OCI-LY3 (cell line): ENCODE results near the gene PPP1R12B.
A peak's percentile ranks its signal among the peaks of the same experiment; 100 is the strongest.
"Not testable (repeated sequence)": the region's sequence is repeated elsewhere in the genome, so short reads cannot be mapped to it uniquely, and the experiment has no call there.

Experiments used
- H2AFZ ChIP-seq: fragments of 200-600, 300-600 bp; shearing (Covaris generic); 2 replicates; pipeline ENCODE4 v1.6.0; 2014; ENCODE audit warnings: antibody characterized with exemption, low read depth, low read length
- H3K27ac ChIP-seq: fragments of 200-600, 300-600 bp; sonication (generic); 2 replicates; pipeline ENCODE4 v1.5.1; 2014; ENCODE audit warnings: mild to moderate bottlenecking, low read length, moderate library complexity, mixed read lengths
- H3K27me3 ChIP-seq: fragments of 200-600, 300-600 bp; sonication (generic); 2 replicates; pipeline ENCODE4 v1.6.1; 2014; ENCODE audit warnings: low read depth, low read length, mixed read lengths
- H3K36me3 ChIP-seq: fragments of 200-600, 300-600 bp; sonication (generic); replicated peaks from 2 replicates; pipeline ENCODE3; 2014; ENCODE audit warnings: low read depth, low read length, mixed read lengths
- H3K4me1 ChIP-seq: fragments of 300-600, 200-600 bp; sonication (generic); 2 replicates; pipeline ENCODE4 v1.6.1; 2014; ENCODE audit warnings: low read length, mixed read lengths
- H3K4me2 ChIP-seq: fragments of 200-600, 300-600 bp; sonication (generic); 2 replicates; pipeline ENCODE4 v1.6.1; 2014; ENCODE audit warnings: low read length, mixed read lengths
- H3K4me3 ChIP-seq: fragments of 300-600, 200-600 bp; sonication (generic); 2 replicates; pipeline ENCODE4 v1.5.1; 2014; ENCODE audit warnings: antibody characterized with exemption, mild to moderate bottlenecking, low read length, moderate library complexity
- H3K79me2 ChIP-seq: fragments of 300-600, 200-600 bp; shearing (Covaris generic); 2 replicates; pipeline ENCODE4 v1.6.1; 2014; ENCODE audit warnings: mild to moderate bottlenecking, low read length, mixed read lengths
- H3K9ac ChIP-seq: fragments of 300-600, 200-600 bp; shearing (Covaris generic); 2 replicates; pipeline ENCODE4 v1.6.0; 2014; ENCODE audit warnings: mild to moderate bottlenecking, low read length, moderate library complexity
- H3K9me3 ChIP-seq: fragments of 200-600, 300-600 bp; shearing (Covaris generic); 2 replicates; pipeline ENCODE4 v1.6.1; 2014; ENCODE audit warnings: low read length, mixed read lengths; ENCODE audit not compliant: insufficient read depth
- H4K20me1 ChIP-seq: fragments of 200-600, 300-600 bp; sonication (generic); 2 replicates; pipeline ENCODE4 v1.6.1; 2016; ENCODE audit warnings: low read length, mixed read lengths; ENCODE audit not compliant: insufficient read depth
- EZH2phosphoT487 ChIP-seq: fragments of 200-600 bp; shearing (Covaris generic); IDR thresholded peaks from 2 replicates; pipeline ENCODE4 v1.6.1; 2018; ENCODE audit warnings: antibody characterized with exemption, mixed run types, low read depth
- TF ChIP-seq, protein P1 (sequence below): fragments of 200-600, 300-600 bp; sonication (generic); IDR thresholded peaks from 2 replicates; pipeline ENCODE4 v1.5.1; 2014; ENCODE audit warnings: antibody characterized with exemption, low read length, low read depth

PPP1R12B gene

GRCh38 chr1:202484032-202484431 lies 135.5 kb downstream of the PPP1R12B start:
- not testable (repeated sequence) for H3K79me2 ChIP-seq, H3K27ac ChIP-seq, H3K9ac ChIP-seq, H3K36me3 ChIP-seq, H3K9me3 ChIP-seq, H2AFZ ChIP-seq, H3K4me3 ChIP-seq
- H3K4me2 ChIP-seq, result peak overlapping the region; percentile 5; the same call in 1 of the 2 replicates
- H4K20me1 ChIP-seq, result peaks cover 25% of the 10 kb centered on the region
- H3K4me1 ChIP-seq, result peaks cover 25% of the 10 kb centered on the region
- H3K27me3 ChIP-seq, result peaks cover 71% of the 10 kb centered on the region

DNA sequence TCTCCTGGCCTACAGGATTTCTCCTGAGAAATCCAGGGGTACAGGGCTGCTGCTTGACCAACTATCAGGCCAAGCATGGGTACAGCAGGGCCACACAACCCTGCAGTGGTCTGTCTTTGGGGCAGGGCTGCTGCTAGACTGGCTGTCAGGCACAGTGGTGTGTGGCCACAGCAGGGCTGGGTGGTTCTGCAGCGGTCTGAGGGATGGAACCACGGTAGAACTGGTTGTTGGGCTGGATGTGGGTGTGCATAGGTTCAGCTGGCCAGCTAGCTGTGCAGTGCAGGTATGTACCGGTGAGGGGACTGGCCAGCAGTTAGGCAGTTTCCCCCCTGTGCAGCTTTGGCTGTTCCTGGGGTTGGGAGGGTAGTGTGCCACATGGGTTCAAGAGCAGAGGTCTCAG lies 136.3 kb downstream of the PPP1R12B start:
- H3K4me3 ChIP-seq, H2AFZ ChIP-seq, H3K9ac ChIP-seq, H3K9me3 ChIP-seq, H3K36me3 ChIP-seq, H3K27ac ChIP-seq, H3K4me2 ChIP-seq, H3K79me2 ChIP-seq: not testable (repeated sequence)
- Histone ChIP-seq H3K4me1 (peaks cover 26% of the 10 kb centered on the region), H3K27me3 (peaks cover 72% of the 10 kb centered on the region), H4K20me1 (peaks cover 27% of the 10 kb centered on the region)

- Histone ChIP-seq H3K4me1 (peaks cover 25% of the 10 kb centered on the region), H3K27me3 (peaks cover 77% of the 10 kb centered on the region), H4K20me1 (peaks cover 34% of the 10 kb centered on the region), H3K4me2 (peak overlapping the region; percentile 48)
- H3K36me3 ChIP-seq, H3K27ac ChIP-seq, H2AFZ ChIP-seq, H3K79me2 ChIP-seq, H3K9me3 ChIP-seq, H3K4me3 ChIP-seq, H3K9ac ChIP-seq: not testable (repeated sequence)
- TF ChIP-seq EZH2phosphoT487, result peak; percentile 87
Observed at GRCh38 chr1:202488178-202488649, 139.7 kb downstream of the PPP1R12B start.

- H4K20me1 ChIP-seq, result peaks cover 34% of the 10 kb centered on the region
- not testable (repeated sequence) for H3K4me3 ChIP-seq, H3K9me3 ChIP-seq, H3K9ac ChIP-seq, H3K79me2 ChIP-seq, H2AFZ ChIP-seq, H3K27ac ChIP-seq, H3K36me3 ChIP-seq
- 0 out of 2 replicates have a peak overlapping the region, but pooled peaks have one; percentile 48 for H3K4me2 ChIP-seq
- H3K4me1 ChIP-seq, result peaks cover 16% of the 10 kb centered on the region
- H3K27me3 ChIP-seq, result peaks cover 75% of the 10 kb centered on the region
Observed at GRCh38 chr1:202489101-202489500, 140.6 kb downstream of the PPP1R12B start.

DNA sequence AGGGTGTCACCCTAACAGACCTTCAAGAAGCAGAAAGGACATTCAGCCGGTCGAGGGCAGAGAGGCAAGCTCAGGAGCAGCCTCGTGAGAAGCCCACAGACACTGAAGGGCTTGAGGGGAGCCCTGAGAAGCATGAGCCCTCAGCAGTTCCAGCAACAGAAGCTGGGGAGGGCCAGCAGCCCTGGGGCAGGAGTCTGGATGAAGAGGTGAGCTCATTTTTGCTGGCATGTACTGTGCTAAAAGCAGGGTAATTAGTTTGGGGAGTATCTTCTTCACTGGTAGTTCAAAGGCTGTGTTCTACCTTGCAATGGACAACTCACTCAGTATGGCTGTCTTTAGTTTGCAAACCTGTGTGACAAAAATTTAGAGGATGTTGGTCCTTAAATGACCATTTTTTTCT lies 144.6 kb downstream of the PPP1R12B start:
- H3K79me2 ChIP-seq, H3K27ac ChIP-seq, H3K4me2 ChIP-seq, H3K9ac ChIP-seq, H3K4me3 ChIP-seq, H2AFZ ChIP-seq, H3K9me3 ChIP-seq, H3K36me3 ChIP-seq: not testable (repeated sequence)
- H4K20me1 ChIP-seq, result peaks cover 29% of the 10 kb centered on the region
- H3K27me3 ChIP-seq, result peaks cover 51% of the 10 kb centered on the region
- H3K4me1 ChIP-seq, result peaks cover 11% of the 10 kb centered on the region

DNA sequence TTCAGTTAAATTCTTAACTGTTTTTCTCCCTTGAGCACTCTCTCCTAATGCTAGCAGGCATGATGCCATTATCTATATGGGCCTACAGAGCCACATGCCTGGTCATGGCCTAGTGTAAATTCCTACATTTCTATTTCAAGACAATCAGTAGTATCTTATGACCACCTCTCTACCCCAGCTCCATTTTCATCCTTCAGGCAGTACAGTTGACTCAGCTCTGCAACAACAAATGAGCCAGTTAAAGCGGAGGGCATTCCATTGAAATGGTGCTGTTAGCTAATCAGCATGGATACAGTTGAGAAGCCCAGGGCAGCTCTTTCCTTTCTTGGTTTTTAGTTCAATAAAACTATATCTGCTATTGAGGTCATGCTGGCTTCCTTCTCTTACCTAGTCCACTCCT lies 150.0 kb downstream of the PPP1R12B start:
- no peak overlapping the region for H2AFZ ChIP-seq
- TF ChIP-seq EZH2phosphoT487, result no peak
- TF ChIP-seq, protein P1, sequence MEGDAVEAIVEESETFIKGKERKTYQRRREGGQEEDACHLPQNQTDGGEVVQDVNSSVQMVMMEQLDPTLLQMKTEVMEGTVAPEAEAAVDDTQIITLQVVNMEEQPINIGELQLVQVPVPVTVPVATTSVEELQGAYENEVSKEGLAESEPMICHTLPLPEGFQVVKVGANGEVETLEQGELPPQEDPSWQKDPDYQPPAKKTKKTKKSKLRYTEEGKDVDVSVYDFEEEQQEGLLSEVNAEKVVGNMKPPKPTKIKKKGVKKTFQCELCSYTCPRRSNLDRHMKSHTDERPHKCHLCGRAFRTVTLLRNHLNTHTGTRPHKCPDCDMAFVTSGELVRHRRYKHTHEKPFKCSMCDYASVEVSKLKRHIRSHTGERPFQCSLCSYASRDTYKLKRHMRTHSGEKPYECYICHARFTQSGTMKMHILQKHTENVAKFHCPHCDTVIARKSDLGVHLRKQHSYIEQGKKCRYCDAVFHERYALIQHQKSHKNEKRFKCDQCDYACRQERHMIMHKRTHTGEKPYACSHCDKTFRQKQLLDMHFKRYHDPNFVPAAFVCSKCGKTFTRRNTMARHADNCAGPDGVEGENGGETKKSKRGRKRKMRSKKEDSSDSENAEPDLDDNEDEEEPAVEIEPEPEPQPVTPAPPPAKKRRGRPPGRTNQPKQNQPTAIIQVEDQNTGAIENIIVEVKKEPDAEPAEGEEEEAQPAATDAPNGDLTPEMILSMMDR, result no peak
- no peak overlapping the region for H3K27ac ChIP-seq
- no peak overlapping the region for H3K4me3 ChIP-seq
- no peak overlapping the region for H3K4me2 ChIP-seq
- no peaks in the 10 kb centered on the region for H4K20me1 ChIP-seq
- peaks cover 3% of the 10 kb centered on the region for H3K36me3 ChIP-seq
- no peak overlapping the region for H3K9ac ChIP-seq
- H3K27me3 ChIP-seq, result peaks cover 5% of the 10 kb centered on the region
- H3K79me2 ChIP-seq, result no peaks in the 10 kb centered on the region
- no peaks in the 10 kb centered on the region for H3K9me3 ChIP-seq
- no peaks in the 10 kb centered on the region for H3K4me1 ChIP-seq

- not testable (repeated sequence) for H3K36me3 ChIP-seq, H3K4me1 ChIP-seq, H3K9ac ChIP-seq, H3K27ac ChIP-seq, H4K20me1 ChIP-seq, H3K79me2 ChIP-seq, H3K27me3 ChIP-seq, H3K4me2 ChIP-seq, H3K4me3 ChIP-seq, H3K9me3 ChIP-seq, H2AFZ ChIP-seq
Observed at GRCh38 chr1:202499997-202500396, 151.5 kb downstream of the PPP1R12B start.
